Ovary (tissue), 3 donors: ENCODE data around the gene PARN.

Experiments
- EP300 ChIP-seq: sonication (generic); formaldehyde crosslinking; IDR thresholded peaks from one replicate; pipeline ENCODE4 v1.6.1; 2017; ENCODE audit warnings: antibody characterized with exemption
- POLR2A ChIP-seq: fragments of 450-650 bp; IDR thresholded peaks from one replicate; pipeline ENCODE4 v1.6.1; 2017; ENCODE audit warnings: antibody characterized with exemption, mild to moderate bottlenecking, moderate library complexity
- TF ChIP-seq, protein P1 (sequence below), 3 donors: fragments of 450-650 bp in 2 of 3; fragments of 200-600 bp in 1 of 3; IDR thresholded peaks; one replicate each; pipeline versions ENCODE4 v1.5.1 to v1.8.0; 2016 to 2022; ENCODE audit warnings: antibody characterized with exemption in 3 of 3, mild to moderate bottlenecking in 1 of 3
- donor health status: DM: no; HTN: no; CAD: no.

- TF ChIP-seq, protein P1, sequence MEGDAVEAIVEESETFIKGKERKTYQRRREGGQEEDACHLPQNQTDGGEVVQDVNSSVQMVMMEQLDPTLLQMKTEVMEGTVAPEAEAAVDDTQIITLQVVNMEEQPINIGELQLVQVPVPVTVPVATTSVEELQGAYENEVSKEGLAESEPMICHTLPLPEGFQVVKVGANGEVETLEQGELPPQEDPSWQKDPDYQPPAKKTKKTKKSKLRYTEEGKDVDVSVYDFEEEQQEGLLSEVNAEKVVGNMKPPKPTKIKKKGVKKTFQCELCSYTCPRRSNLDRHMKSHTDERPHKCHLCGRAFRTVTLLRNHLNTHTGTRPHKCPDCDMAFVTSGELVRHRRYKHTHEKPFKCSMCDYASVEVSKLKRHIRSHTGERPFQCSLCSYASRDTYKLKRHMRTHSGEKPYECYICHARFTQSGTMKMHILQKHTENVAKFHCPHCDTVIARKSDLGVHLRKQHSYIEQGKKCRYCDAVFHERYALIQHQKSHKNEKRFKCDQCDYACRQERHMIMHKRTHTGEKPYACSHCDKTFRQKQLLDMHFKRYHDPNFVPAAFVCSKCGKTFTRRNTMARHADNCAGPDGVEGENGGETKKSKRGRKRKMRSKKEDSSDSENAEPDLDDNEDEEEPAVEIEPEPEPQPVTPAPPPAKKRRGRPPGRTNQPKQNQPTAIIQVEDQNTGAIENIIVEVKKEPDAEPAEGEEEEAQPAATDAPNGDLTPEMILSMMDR (IDR thresholded peaks at IDR 0.05), result no peak
- TF ChIP-seq POLR2A, result no peak
- TF ChIP-seq EP300, result no peak
Measured at GRCh38 chr16:14658063-14658462, 28.0 kb upstream of the PARN start.
